Activated T-helper 17 cell treated with anti-CD3 and anti-CD28 coated beads, Interleukin-2, amount 50 U/mL, for 72 hours (primary cell): ENCODE results near the gene PCDHA7. TPM values are rescaled to one million over a fixed set of nuclear protein-coding genes. Genes with fewer than 3 reads are reported as not detected.
"Not testable (repeated sequence)": the region's sequence is repeated elsewhere in the genome, so short reads cannot be mapped to it uniquely, and the experiment has no call there.

Experiments
- ATAC-seq: fragments of 150-1000 bp; cut with Tn5 transposase; replicated peaks from 2 replicates; pipeline ENCODE4 v1.10.0; 2021; ENCODE audit warnings: mild to moderate bottlenecking, moderate library complexity
- H3K27ac Mint-ChIP-seq: one replicate; pipeline ENCODE4 v1.8.0; 2022; ENCODE audit warnings: mixed read lengths
- H3K27me3 Mint-ChIP-seq: one replicate; pipeline ENCODE4 v1.8.0; 2022; ENCODE audit warnings: mixed read lengths
- H3K36me3 Mint-ChIP-seq: one replicate; pipeline ENCODE4 v1.8.0; 2022; ENCODE audit warnings: low read depth, mild to moderate bottlenecking, mixed read lengths
- H3K4me1 Mint-ChIP-seq: one replicate; pipeline ENCODE4 v1.8.0; 2022; ENCODE audit warnings: mixed read lengths
- H3K4me3 Mint-ChIP-seq: one replicate; pipeline ENCODE4 v1.8.0; 2022; ENCODE audit warnings: mild to moderate bottlenecking, mixed read lengths
- H3K9me3 Mint-ChIP-seq: one replicate; pipeline ENCODE4 v1.8.0; 2022; ENCODE audit warnings: mixed read lengths
- total RNA-seq, 2 donors: library from RNA; stranded (reverse); gene quantifications; one replicate each; pipeline ENCODE4 v1.2.3, GENCODE V29; 2022

The PCDHA7 gene, protein sequence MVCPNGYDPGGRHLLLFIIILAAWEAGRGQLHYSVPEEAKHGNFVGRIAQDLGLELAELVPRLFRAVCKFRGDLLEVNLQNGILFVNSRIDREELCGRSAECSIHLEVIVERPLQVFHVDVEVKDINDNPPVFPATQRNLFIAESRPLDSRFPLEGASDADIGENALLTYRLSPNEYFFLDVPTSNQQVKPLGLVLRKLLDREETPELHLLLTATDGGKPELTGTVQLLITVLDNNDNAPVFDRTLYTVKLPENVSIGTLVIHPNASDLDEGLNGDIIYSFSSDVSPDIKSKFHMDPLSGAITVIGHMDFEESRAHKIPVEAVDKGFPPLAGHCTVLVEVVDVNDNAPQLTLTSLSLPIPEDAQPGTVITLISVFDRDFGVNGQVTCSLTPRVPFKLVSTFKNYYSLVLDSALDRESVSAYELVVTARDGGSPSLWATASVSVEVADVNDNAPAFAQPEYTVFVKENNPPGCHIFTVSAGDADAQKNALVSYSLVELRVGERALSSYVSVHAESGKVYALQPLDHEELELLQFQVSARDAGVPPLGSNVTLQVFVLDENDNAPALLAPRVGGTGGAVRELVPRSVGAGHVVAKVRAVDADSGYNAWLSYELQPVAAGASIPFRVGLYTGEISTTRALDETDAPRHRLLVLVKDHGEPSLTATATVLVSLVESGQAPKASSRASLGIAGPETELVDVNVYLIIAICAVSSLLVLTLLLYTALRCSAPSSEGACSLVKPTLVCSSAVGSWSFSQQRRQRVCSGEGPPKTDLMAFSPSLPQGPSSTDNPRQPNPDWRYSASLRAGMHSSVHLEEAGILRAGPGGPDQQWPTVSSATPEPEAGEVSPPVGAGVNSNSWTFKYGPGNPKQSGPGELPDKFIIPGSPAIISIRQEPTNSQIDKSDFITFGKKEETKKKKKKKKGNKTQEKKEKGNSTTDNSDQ
- total RNA-seq = not detected

DNA sequence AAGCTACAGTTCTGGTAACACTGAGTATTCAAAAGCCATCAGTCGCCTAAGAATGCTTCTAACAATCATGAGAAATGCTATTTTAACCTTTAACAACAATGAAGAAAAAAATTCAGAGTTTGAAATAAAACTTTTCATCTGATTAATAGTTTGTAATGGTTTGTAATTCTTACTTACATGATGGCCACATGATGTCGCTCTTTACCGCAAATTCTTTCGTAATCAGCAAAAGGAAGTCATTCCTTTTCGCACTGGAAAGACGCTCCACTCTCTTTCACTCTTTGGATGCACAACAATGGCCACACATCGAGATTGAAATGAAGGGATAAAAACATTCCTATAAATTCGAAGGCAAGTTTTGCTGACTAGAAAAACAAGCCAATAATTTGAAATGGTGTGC, at the start of gene PCDHA7:
PCDHA7 (plus strand) TSS at position 277 of the 400 bp plus-strand sequence; CDS start at position 392, 115 bp downstream.
- no peak within 1 kb of the TSS for H3K27ac Mint-ChIP-seq
- no peak for ATAC-seq
- H3K4me3 Mint-ChIP-seq = no peak within 1 kb of the TSS
- H3K4me1 Mint-ChIP-seq = no peaks in the 10 kb centered on the region
- no peaks in the 10 kb centered on the region for H3K9me3 Mint-ChIP-seq
- H3K36me3 Mint-ChIP-seq = no peaks in the 10 kb centered on the region
- peaks cover 10% of the 10 kb centered on the region for H3K27me3 Mint-ChIP-seq

DNA sequence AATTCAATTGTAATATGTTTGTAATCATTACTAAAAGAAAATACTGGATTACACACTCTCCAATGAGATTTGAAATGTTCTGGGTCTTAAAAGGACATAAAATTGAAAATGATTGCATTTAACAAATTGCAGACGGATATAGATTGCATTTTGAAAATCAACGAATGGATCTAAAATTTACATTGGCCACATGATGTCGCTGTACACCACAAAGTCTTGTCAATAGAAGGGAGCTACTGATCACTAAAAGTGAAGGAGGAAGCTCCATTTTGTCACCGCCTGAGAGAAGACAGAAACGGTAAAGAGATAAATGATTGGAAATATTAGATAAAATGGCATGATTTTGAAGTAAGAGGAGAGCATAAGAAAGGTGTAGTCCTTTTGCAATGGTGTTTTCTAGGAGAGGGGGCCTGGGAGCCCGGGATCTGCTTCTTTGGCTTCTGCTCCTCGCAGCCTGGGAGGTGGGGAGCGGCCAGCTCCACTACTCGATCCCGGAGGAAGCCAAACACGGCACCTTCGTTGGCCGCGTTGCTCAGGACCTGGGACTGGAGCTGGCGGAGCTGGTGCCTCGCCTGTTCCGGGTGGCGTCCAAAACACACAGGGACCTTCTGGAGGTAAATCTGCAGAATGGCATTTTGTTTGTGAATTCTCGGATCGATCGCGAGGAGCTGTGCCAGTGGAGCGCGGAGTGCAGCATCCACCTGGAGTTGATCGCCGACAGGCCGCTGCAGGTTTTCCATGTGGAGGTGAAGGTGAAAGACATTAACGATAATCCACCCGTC, 48.0 kb upstream of the PCDHA7 start, which contains the start of gene PCDHA1:
PCDHA1 (plus strand) TSS at position 236 of the 782 bp plus-strand sequence.
- H3K27ac Mint-ChIP-seq = no peak within 1 kb of the TSS
- ATAC-seq = no peak
- H3K4me3 Mint-ChIP-seq = no peak within 1 kb of the TSS
- H3K4me1 Mint-ChIP-seq = no peaks in the 10 kb centered on the region
- H3K36me3 Mint-ChIP-seq = no peaks in the 10 kb centered on the region
- H3K9me3 Mint-ChIP-seq = peaks cover 24% of the 10 kb centered on the region
- H3K27me3 Mint-ChIP-seq = peaks cover 10% of the 10 kb centered on the region

DNA sequence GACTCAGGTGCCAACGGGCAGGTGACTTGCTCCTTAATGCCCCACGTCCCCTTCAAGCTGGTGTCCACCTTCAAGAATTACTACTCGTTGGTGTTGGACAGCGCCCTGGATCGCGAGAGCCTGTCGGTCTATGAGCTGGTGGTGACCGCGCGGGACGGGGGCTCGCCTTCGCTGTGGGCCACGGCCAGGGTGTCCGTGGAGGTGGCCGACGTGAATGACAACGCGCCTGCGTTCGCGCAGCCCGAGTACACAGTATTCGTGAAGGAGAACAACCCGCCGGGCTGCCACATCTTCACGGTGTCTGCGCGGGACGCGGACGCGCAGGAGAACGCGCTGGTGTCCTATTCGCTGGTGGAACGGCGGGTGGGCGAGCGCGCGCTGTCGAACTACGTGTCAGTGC, 46.6 kb upstream of the PCDHA7 start:
- H3K27ac Mint-ChIP-seq, ATAC-seq, H3K4me3 Mint-ChIP-seq, H3K36me3 Mint-ChIP-seq, H3K4me1 Mint-ChIP-seq: not testable (repeated sequence)
- peaks cover 23% of the 10 kb centered on the region for H3K9me3 Mint-ChIP-seq
- H3K27me3 Mint-ChIP-seq = peaks cover 17% of the 10 kb centered on the region

DNA sequence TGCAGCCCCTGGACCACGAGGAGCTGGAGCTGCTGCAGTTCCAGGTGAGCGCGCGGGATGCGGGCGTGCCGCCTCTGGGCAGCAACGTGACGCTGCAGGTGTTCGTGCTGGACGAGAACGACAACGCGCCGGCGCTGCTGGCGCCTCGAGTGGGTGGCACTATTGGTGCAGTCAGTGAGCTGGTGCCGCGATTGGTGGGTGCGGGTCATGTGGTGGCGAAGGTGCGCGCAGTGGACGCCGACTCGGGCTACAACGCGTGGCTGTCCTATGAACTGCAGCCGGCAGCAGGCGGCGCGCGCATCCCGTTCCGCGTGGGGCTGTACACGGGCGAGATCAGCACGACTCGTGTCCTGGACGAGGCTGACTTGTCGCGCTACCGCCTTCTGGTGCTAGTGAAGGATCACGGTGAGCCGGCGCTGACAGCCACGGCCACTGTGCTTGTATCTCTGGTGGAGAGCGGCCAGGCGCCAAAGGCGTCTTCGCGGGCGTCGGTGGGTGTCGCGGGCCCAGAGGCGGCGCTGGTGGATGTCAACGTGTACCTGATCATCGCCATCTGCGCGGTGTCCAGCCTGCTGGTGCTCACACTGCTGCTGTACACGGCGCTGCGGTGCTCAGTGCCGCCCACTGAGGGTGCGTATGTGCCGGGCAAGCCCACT, 46.1 kb upstream of the PCDHA7 start:
- not testable (repeated sequence) for H3K36me3 Mint-ChIP-seq, ATAC-seq, H3K4me1 Mint-ChIP-seq, H3K27ac Mint-ChIP-seq, H3K4me3 Mint-ChIP-seq
- Mint-ChIP-seq H3K27me3 (peaks cover 19% of the 10 kb centered on the region), H3K9me3 (peaks cover 19% of the 10 kb centered on the region)

DNA sequence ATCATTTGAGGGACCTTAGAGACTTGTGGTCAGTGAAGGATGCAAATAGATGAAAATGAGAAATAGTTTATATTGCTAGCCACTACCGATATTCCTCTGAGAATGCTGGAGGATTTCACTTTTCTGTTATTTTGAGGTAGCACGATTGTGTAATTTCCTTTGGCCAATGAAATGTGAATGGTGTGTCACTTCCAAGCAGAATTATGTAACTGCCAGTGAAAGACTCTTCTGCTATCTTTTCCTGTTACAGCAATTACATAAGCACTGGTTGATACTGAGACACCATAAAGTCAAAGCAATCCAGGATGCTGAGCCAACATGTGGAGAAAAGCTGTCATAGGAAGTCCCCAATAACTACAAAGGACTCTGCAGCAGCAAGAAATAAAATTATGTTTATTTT, 43.0 kb upstream of the PCDHA7 start:
- Mint-ChIP-seq H3K4me1 (no peaks in the 10 kb centered on the region), H3K36me3 (no peaks in the 10 kb centered on the region), H3K4me3 (no peak overlapping the region), H3K27ac (no peak overlapping the region), H3K27me3 (peaks cover 21% of the 10 kb centered on the region), H3K9me3 (peaks cover 17% of the 10 kb centered on the region)
- no peak for ATAC-seq

DNA sequence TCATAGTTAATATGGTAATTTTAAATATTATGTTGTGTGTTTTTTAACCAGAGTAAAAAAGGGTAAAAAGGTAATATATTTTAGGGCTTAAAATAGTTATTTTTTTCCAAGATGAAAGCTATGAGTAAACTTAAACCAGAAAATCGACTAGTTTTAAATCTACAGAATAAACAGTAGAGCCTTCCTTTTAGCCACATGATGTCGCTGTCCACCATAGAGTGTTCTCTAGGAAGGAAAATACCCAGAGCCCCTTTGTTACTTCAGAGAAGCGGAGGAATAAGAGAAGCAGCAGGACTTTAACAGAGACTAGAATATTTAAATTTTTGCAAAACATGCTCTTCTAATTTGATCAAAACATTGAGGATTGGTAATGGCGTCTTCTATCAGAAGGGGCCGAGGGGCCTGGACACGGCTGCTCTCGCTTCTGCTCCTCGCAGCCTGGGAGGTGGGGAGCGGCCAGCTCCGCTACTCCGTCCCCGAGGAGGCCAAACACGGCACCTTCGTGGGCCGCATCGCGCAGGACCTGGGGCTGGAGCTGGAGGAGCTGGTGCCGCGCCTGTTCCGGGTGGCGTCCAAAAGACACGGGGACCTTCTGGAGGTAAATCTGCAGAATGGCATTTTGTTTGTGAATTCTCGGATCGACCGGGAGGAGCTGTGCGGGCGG, 39.3 kb upstream of the PCDHA7 start, which contains the start of gene PCDHA2:
PCDHA2 (plus strand) TSS at position 258 of the 664 bp plus-strand sequence.
- peaks cover 18% of the 10 kb centered on the region for H3K27me3 Mint-ChIP-seq
- H3K9me3 Mint-ChIP-seq = peaks cover 15% of the 10 kb centered on the region
- H3K4me1 Mint-ChIP-seq = no peaks in the 10 kb centered on the region
- no peak within 1 kb of the TSS for H3K4me3 Mint-ChIP-seq
- no peak within 1 kb of the TSS for H3K27ac Mint-ChIP-seq
- no peak for ATAC-seq
- H3K36me3 Mint-ChIP-seq = no peaks in the 10 kb centered on the region

DNA sequence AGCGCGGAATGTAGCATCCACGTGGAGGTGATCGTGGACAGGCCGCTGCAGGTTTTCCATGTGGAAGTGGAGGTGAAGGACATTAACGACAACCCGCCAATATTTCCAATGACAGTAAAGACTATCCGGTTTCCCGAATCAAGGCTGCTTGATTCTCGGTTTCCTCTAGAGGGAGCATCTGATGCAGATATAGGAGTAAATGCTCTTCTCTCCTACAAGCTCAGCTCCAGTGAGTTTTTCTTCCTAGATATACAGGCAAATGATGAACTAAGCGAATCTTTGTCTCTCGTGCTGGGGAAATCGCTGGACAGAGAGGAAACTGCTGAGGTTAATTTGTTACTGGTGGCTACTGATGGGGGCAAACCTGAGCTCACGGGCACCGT, 38.8 kb upstream of the PCDHA7 start:
- Mint-ChIP-seq H3K27me3 (peaks cover 21% of the 10 kb centered on the region), H3K9me3 (peaks cover 16% of the 10 kb centered on the region), H3K36me3 (no peaks in the 10 kb centered on the region), H3K4me1 (no peaks in the 10 kb centered on the region), H3K4me3 (no peak overlapping the region), H3K27ac (no peak overlapping the region)
- ATAC-seq = no peak

DNA sequence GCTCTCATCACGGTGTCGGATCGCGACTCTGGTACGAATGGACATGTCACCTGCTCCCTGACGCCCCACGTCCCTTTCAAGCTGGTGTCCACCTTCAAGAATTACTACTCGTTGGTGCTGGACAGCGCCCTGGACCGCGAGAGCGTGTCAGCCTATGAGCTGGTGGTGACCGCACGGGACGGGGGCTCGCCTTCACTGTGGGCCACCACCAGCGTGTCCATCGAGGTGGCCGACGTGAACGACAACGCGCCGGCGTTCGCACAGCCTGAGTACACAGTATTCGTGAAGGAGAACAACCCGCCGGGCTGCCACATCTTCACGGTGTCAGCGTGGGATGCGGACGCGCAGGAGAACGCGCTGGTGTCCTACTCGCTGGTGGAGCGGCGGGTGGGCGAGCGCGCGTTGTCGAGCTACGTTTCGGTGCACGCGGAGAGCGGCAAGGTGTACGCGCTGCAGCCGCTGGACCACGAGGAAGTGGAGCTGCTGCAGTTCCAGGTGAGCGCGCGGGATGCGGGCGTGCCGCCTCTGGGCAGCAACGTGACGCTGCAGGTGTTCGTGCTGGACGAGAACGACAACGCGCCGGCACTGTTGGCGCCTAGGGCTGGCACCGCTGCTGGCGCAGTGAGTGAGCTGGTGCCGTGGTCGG, 37.9 kb upstream of the PCDHA7 start:
- not testable (repeated sequence) for H3K4me3 Mint-ChIP-seq, H3K36me3 Mint-ChIP-seq, ATAC-seq, H3K27ac Mint-ChIP-seq, H3K4me1 Mint-ChIP-seq
- Mint-ChIP-seq H3K9me3 (peaks cover 17% of the 10 kb centered on the region), H3K27me3 (peaks cover 18% of the 10 kb centered on the region)

DNA sequence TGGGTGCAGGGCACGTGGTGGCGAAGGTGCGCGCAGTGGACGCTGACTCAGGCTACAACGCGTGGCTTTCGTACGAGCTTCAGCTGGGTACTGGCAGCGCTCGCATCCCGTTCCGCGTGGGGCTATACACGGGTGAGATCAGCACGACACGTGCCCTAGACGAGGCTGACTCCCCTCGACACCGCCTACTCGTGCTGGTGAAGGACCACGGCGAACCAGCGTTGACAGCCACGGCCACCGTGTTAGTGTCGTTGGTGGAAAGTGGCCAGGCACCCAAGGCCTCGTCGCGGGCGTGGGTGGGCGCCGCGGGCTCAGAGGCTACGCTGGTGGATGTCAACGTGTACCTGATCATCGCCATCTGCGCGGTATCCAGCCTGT, 37.4 kb upstream of the PCDHA7 start:
- no peak overlapping the region for H3K27ac Mint-ChIP-seq
- H3K4me3 Mint-ChIP-seq = no peak overlapping the region
- H3K36me3 Mint-ChIP-seq = no peaks in the 10 kb centered on the region
- no peaks in the 10 kb centered on the region for H3K4me1 Mint-ChIP-seq
- H3K27me3 Mint-ChIP-seq = peaks cover 16% of the 10 kb centered on the region
- ATAC-seq = no peak
- H3K9me3 Mint-ChIP-seq = peaks cover 13% of the 10 kb centered on the region

DNA sequence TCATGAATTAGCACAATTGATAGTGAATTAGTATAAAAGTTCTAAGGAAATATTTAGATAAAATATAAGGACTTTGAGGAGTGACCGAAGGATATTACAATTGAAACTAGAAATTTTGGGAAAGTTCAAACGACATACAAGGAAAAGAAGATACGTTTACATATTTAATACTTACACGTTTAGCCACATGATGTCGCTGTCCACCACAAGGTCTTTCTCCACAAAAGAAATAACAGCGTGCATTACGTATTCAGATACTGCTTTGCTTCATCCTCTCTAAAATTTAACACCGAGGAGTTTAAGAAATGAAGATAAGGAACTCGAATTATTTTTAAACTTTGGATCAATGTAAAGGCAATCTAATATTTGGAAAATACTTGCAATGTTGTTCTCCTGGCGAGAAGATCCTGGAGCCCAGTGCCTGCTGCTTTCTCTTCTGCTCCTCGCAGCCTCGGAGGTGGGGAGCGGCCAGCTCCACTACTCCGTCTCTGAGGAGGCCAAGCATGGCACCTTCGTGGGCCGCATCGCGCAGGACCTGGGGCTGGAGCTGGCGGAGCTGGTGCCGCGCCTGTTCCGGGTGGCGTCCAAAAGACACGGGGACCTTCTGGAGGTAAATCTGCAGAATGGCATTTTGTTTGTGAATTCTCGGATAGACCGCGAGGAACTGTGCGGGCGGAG, 33.1 kb upstream of the PCDHA7 start, which contains the start of gene PCDHA3:
PCDHA3 (plus strand) TSS at position 242 of the 678 bp plus-strand sequence.
- peaks cover 15% of the 10 kb centered on the region for H3K27me3 Mint-ChIP-seq
- no peak for ATAC-seq
- no peaks in the 10 kb centered on the region for H3K4me1 Mint-ChIP-seq
- H3K9me3 Mint-ChIP-seq = peaks cover 10% of the 10 kb centered on the region
- no peak within 1 kb of the TSS for H3K4me3 Mint-ChIP-seq
- H3K27ac Mint-ChIP-seq = no peak within 1 kb of the TSS
- H3K36me3 Mint-ChIP-seq = no peaks in the 10 kb centered on the region

DNA sequence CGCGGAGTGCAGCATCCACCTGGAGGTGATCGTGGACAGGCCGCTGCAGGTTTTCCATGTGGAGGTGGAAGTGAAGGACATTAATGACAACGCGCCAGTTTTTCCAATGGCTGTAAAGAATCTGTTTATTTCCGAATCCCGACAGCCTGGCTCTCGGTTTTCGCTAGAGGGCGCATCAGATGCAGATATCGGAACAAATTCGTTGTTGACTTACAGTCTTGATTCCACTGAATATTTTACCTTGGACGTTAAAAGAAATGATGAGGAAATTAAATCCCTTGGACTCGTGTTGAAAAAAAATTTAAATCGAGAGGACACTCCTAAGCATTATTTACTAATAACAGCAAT, 32.6 kb upstream of the PCDHA7 start:
- ATAC-seq = no peak
- Mint-ChIP-seq H3K9me3 (peaks cover 10% of the 10 kb centered on the region), H3K27ac (no peak overlapping the region), H3K4me1 (no peaks in the 10 kb centered on the region), H3K36me3 (no peaks in the 10 kb centered on the region), H3K4me3 (no peak overlapping the region), H3K27me3 (peaks cover 17% of the 10 kb centered on the region)

DNA sequence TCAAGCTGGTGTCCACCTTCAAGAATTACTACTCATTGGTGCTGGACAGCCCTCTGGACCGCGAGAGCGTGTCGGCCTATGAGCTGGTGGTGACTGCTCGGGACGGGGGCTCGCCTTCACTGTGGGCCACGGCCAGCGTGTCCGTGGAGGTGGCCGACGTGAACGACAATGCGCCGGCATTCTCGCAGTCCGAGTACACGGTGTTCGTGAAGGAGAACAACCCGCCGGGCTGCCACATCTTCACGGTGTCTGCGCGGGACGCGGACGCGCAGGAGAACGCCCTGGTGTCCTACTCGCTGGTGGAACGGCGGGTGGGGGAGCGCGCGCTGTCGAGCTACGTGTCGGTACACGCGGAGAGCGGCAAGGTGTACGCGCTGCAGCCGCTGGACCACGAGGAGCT, 31.7 kb upstream of the PCDHA7 start:
- ATAC-seq, H3K4me3 Mint-ChIP-seq, H3K36me3 Mint-ChIP-seq, H3K4me1 Mint-ChIP-seq, H3K27ac Mint-ChIP-seq: not testable (repeated sequence)
- Mint-ChIP-seq H3K27me3 (peaks cover 21% of the 10 kb centered on the region), H3K9me3 (peaks cover 10% of the 10 kb centered on the region)
